Type B pancreatic cell (in vitro differentiated cells): ENCODE measurements around the gene C10orf105. TPM values are rescaled to one million over a fixed set of nuclear protein-coding genes. Genes with fewer than 3 reads are reported as not detected.

Experiments
- DNase-seq: peaks from one replicate; pipeline ENCODE4 v3.0.0; 2021; ENCODE audit warnings: mixed read lengths; ENCODE audit not compliant: unreplicated experiment; ENCODE audit errors: extremely low spot score
- H3K27ac Mint-ChIP-seq: 2 replicates; pipeline ENCODE4 v1.8.0; 2021; ENCODE audit warnings: mild to moderate bottlenecking, mixed read lengths
- H3K27me3 Mint-ChIP-seq: 2 replicates; pipeline ENCODE4 v1.8.0; 2021; ENCODE audit warnings: mixed read lengths
- H3K36me3 Mint-ChIP-seq: 2 replicates; pipeline ENCODE4 v1.8.0; 2021; ENCODE audit warnings: mixed read lengths
- H3K4me1 Mint-ChIP-seq: one replicate; pipeline ENCODE4 v1.8.0; 2021; ENCODE audit warnings: mixed read lengths; ENCODE audit not compliant: unreplicated experiment
- H3K4me3 Mint-ChIP-seq: 2 replicates; pipeline ENCODE4 v1.8.0; 2021; ENCODE audit warnings: mild to moderate bottlenecking, mixed read lengths
- H3K9me3 Mint-ChIP-seq: 2 replicates; pipeline ENCODE4 v1.8.0; 2021; ENCODE audit warnings: mixed read lengths
- CTCF ChIP-seq: fragments of 200-600 bp; sonication (generic); conservative IDR thresholded peaks from 2 replicates; pipeline ENCODE4 v1.5.0; 2021; ENCODE audit warnings: antibody characterized with exemption, mild to moderate bottlenecking
- total RNA-seq: library from RNA; stranded (reverse); gene quantifications from 2 replicates; pipeline ENCODE4 v1.2.1, GENCODE V29; 2021; ENCODE audit warnings: low replicate concordance

The C10orf105 gene
- total RNA-seq, 1 donor from 2014 or later = 0.31 TPM

DNA sequence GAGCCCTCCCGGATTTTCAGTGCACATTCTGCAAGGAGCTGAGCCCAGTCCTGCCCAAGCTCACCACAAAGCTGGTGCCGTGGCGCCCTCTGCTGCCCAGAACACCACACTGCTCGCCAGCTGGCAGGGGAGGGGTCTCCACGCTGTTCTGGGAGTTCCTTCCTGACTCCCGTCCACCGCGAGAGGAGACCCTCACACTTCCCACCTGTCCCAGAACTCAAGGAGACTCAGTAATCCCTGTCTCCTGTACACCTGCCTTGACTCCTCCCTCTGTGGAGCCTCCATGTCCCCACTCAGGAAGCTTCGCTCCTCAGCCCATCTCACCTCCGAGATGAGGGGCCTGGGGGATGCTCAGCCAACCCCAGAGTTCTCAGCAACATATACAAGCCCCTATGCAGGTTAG is 11.3 kb downstream of the C10orf105 start:
- Mint-ChIP-seq H3K9me3 (no peaks in the 10 kb centered on the region), H3K27ac (no peak overlapping the region), H3K4me1 (peaks cover 5% of the 10 kb centered on the region), H3K36me3 (no peaks in the 10 kb centered on the region), H3K27me3 (no peaks in the 10 kb centered on the region), H3K4me3 (no peak overlapping the region)
- DNase-seq = peak; percentile 84
- TF ChIP-seq CTCF = peak; percentile 96

GRCh38 chr10:71707240-71707789 is 12.3 kb downstream of the C10orf105 start:
- H3K4me1 Mint-ChIP-seq = peaks cover 5% of the 10 kb centered on the region
- H3K27me3 Mint-ChIP-seq = no peaks in the 10 kb centered on the region
- no peaks in the 10 kb centered on the region for H3K36me3 Mint-ChIP-seq
- H3K4me3 Mint-ChIP-seq = no peak overlapping the region
- no peaks in the 10 kb centered on the region for H3K9me3 Mint-ChIP-seq
- DNase-seq = no peak
- H3K27ac Mint-ChIP-seq = no peak overlapping the region
- TF ChIP-seq CTCF = no peak

DNA sequence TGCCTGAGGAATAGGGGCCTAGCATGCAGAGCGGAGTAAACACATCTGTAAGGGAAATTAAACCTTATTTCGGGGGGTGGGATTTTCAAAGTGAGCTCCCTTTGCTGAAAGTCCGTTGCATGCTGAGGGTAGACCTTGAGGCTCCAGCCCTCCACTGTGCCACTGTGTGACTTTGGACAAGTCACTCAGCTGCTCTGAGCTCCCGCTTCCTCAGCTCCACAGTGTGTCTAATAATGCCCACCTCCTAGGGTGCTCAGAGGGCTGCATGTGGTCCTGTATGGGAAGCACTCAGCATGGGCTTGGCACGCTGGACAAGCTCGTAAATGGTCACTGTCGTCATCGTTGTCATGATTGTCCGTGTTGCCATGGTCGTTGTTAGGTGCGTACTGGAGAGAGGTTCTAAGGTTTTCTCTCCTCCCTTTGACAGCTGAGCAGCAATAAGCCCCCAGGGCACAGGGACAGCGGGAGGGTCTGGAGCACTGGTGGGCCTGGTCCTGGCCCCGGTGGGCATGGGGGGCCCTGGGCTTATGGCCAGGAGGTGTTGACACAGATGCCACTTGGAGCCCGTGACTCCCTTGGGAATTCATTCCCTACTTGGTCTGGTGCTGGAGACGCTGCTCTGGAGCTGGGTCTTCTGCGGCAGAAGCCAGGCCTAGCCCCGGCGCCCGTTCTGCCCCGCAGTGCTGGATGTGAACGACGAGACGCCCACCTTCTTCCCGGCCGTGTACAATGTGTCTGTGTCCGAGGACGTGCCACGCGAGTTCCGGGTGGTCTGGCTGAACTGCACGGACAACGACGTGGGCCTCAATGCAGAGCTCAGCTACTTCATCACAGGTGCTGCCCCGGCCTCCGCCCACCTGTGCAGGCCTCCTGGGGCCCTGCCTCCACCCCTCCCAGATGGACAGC is 13.1 kb downstream of the C10orf105 start:
- Mint-ChIP-seq H3K9me3 (no peaks in the 10 kb centered on the region), H3K27ac (no peak overlapping the region), H3K27me3 (no peaks in the 10 kb centered on the region), H3K4me3 (no peak overlapping the region), H3K36me3 (no peaks in the 10 kb centered on the region), H3K4me1 (no peaks in the 10 kb centered on the region)
- DNase-seq = no peak
- TF ChIP-seq CTCF = no peak

- H3K4me3 Mint-ChIP-seq = no peak overlapping the region
- no peaks in the 10 kb centered on the region for H3K4me1 Mint-ChIP-seq
- no peak overlapping the region for H3K27ac Mint-ChIP-seq
- H3K9me3 Mint-ChIP-seq = no peaks in the 10 kb centered on the region
- no peaks in the 10 kb centered on the region for H3K27me3 Mint-ChIP-seq
- TF ChIP-seq CTCF = no peak
- no peaks in the 10 kb centered on the region for H3K36me3 Mint-ChIP-seq
- no peak for DNase-seq
Observed at GRCh38 chr10:71705582-71705981, 14.0 kb downstream of the C10orf105 start.

DNA sequence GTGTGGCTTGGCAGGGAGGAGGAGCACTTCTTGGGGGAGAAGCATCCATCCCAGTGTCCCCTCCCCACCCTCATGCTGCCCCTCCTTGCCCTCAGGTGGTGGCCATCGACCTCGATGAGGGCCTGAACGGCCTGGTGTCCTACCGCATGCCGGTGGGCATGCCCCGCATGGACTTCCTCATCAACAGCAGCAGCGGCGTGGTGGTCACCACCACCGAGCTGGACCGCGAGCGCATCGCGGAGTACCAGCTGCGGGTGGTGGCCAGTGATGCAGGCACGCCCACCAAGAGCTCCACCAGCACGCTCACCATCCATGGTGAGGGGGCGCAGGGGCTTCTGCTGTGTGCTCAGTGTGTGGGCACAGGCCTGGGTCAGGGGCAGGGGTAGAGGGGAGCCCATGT is 14.8 kb downstream of the C10orf105 start:
- Mint-ChIP-seq H3K27ac (no peak overlapping the region), H3K36me3 (no peaks in the 10 kb centered on the region), H3K9me3 (no peaks in the 10 kb centered on the region), H3K4me3 (no peak overlapping the region), H3K27me3 (no peaks in the 10 kb centered on the region), H3K4me1 (no peaks in the 10 kb centered on the region)
- TF ChIP-seq CTCF = no peak
- DNase-seq = no peak
